Osteoblast (primary cell): Measurements from ENCODE around the gene RNF150. TPM values are rescaled to one million over a fixed set of nuclear protein-coding genes. Genes with fewer than 3 reads are reported as not detected.

Experiments
- DNase-seq: peaks from one replicate; pipeline ENCODE4 v3.0.0; 2011; ENCODE audit warnings: low spot score, mixed read lengths; ENCODE audit not compliant: insufficient read length; ENCODE audit errors: missing footprints
- H2AFZ ChIP-seq: 2 replicates; pipeline ENCODE4 v1.6.0; 2011; ENCODE audit warnings: mild to moderate bottlenecking, low read length
- H3K27ac ChIP-seq: 2 replicates; pipeline ENCODE4 v1.5.1; 2011; ENCODE audit warnings: mild to moderate bottlenecking, low read depth, low read length, moderate library complexity
- H3K27me3 ChIP-seq: 2 replicates; pipeline ENCODE4 v1.6.0; 2012; ENCODE audit warnings: mild to moderate bottlenecking, control low read depth, inconsistent platforms, low read length, moderate library complexity; ENCODE audit not compliant: insufficient read depth
- H3K36me3 ChIP-seq: 2 replicates; pipeline ENCODE4 v1.5.1; 2011; ENCODE audit warnings: mild to moderate bottlenecking, low read length, control low read depth, moderate library complexity; ENCODE audit not compliant: insufficient read depth
- H3K4me1 ChIP-seq: 2 replicates; pipeline ENCODE4 v1.5.1; 2011; ENCODE audit warnings: mild to moderate bottlenecking, low read length, control low read depth, moderate library complexity; ENCODE audit not compliant: insufficient read depth
- H3K4me2 ChIP-seq: 2 replicates; pipeline ENCODE4 v1.6.0; 2011; ENCODE audit warnings: mild to moderate bottlenecking, low read length; ENCODE audit not compliant: insufficient read depth
- H3K4me3 ChIP-seq: fragments of 200-600 bp; sonication (generic); 3 replicates; pipeline ENCODE4 v1.5.1; 2012; ENCODE audit warnings: mild to moderate bottlenecking, low read length, inconsistent platforms; ENCODE audit not compliant: insufficient read depth
- H3K79me2 ChIP-seq: 2 replicates; pipeline ENCODE4 v1.6.0; 2012; ENCODE audit warnings: mild to moderate bottlenecking, low read length, control low read depth, inconsistent platforms; ENCODE audit not compliant: insufficient read depth
- H3K9me3 ChIP-seq: 2 replicates; pipeline ENCODE4 v1.5.1; 2011; ENCODE audit warnings: low read depth, low read length, control low read depth
- H4K20me1 ChIP-seq: 2 replicates; pipeline ENCODE4 v1.6.0; 2012; ENCODE audit warnings: mild to moderate bottlenecking, low read length, control low read depth; ENCODE audit not compliant: insufficient read depth
- total RNA-seq: library from RNA; depleted of rRNA; stranded (reverse); fragments of >200 nt; gene quantifications from 2 replicates; pipeline ENCODE4 v1.2.3, GENCODE V29; 2012
- TF ChIP-seq, protein P1 (sequence below): IDR thresholded peaks from 2 replicates; pipeline ENCODE4 v1.5.1; 2011; ENCODE audit warnings: mild to moderate bottlenecking, low read depth, low read length, moderate library complexity; ENCODE audit errors: extremely low read depth

RNF150 gene
- total RNA-seq, 1 donor, result 13.4 TPM

DNA sequence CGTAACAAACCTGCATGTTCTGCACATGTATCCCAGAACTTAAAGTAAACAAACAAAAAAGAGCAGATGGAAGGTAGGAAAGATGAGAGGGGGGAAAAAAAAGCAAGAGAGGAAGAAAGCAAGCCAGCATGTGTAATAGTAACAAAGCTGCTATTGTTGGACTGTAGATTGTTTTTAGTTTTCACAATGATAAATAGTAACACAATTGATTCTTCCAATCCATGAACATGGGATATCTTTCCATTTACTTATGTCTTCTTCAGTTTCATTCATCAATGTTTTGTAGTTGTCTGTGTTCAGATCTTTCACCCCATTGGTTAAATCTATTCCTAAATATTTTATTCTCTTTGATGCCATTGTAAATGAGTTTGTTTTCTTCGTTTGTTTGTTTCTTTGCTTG is 292.1 kb downstream of the RNF150 start:
- no peak overlapping the region for H3K4me2 ChIP-seq
- H4K20me1 ChIP-seq, result no peaks in the 10 kb centered on the region
- TF ChIP-seq, protein P1, sequence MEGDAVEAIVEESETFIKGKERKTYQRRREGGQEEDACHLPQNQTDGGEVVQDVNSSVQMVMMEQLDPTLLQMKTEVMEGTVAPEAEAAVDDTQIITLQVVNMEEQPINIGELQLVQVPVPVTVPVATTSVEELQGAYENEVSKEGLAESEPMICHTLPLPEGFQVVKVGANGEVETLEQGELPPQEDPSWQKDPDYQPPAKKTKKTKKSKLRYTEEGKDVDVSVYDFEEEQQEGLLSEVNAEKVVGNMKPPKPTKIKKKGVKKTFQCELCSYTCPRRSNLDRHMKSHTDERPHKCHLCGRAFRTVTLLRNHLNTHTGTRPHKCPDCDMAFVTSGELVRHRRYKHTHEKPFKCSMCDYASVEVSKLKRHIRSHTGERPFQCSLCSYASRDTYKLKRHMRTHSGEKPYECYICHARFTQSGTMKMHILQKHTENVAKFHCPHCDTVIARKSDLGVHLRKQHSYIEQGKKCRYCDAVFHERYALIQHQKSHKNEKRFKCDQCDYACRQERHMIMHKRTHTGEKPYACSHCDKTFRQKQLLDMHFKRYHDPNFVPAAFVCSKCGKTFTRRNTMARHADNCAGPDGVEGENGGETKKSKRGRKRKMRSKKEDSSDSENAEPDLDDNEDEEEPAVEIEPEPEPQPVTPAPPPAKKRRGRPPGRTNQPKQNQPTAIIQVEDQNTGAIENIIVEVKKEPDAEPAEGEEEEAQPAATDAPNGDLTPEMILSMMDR, result no peak
- H3K36me3 ChIP-seq, result no peaks in the 10 kb centered on the region
- no peaks in the 10 kb centered on the region for H3K4me1 ChIP-seq
- no peaks in the 10 kb centered on the region for H3K9me3 ChIP-seq
- no peak overlapping the region for H3K4me3 ChIP-seq
- H3K27me3 ChIP-seq, result peaks cover 11% of the 10 kb centered on the region
- H3K79me2 ChIP-seq, result no peaks in the 10 kb centered on the region
- H3K27ac ChIP-seq, result no peak overlapping the region
- DNase-seq, result no peak
- no peak overlapping the region for H2AFZ ChIP-seq

DNA sequence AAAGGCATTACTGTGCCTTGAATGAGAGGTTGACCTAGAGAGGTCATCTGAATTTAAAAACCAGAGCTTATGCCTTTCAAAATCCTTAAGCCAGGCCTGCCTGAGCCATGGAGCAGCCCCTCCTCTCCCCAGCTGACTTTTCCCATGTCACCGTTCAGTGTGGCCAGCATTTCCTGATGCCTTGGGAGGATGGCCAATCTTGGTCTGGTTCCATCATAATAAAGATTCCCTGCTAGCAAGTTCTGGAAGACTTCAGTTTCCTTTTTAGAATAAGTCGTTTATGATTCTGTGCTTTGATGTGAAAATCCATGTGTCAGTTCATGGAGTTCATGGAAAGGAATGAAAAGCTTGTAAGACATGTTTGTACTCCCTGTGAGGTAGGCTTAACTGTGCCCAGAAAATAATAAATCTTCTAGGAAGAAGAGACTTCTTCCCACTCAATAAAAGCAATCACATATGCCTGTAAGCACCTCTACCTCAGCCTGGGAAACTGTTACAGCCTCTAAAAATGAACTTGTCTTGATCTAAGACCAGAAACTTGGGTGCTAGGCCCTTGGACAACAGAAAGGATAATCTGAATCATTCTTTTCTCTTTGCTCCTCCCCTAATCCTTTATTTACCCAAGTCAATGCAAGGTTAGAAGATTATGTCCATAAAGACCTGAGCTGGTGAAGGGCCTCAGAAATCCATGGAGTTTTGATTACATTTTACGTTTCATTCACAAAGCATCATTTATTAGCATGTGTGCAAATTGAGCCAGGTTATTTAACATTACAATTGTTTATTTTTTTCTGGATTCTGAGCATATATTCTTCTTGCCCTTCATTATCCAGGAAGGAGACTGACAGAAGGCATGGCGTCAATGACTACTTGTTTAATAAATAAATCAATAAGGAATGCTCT is 293.1 kb downstream of the RNF150 start:
- H3K4me3 ChIP-seq, result no peak overlapping the region
- H3K36me3 ChIP-seq, result no peaks in the 10 kb centered on the region
- H2AFZ ChIP-seq, result no peak overlapping the region
- no peaks in the 10 kb centered on the region for H4K20me1 ChIP-seq
- DNase-seq, result no peak
- H3K27ac ChIP-seq, result no peak overlapping the region
- no peaks in the 10 kb centered on the region for H3K9me3 ChIP-seq
- H3K4me2 ChIP-seq, result no peak overlapping the region
- TF ChIP-seq, protein P1, result no peak
- H3K4me1 ChIP-seq, result no peaks in the 10 kb centered on the region
- H3K27me3 ChIP-seq, result peaks cover 19% of the 10 kb centered on the region
- H3K79me2 ChIP-seq, result no peaks in the 10 kb centered on the region

DNA sequence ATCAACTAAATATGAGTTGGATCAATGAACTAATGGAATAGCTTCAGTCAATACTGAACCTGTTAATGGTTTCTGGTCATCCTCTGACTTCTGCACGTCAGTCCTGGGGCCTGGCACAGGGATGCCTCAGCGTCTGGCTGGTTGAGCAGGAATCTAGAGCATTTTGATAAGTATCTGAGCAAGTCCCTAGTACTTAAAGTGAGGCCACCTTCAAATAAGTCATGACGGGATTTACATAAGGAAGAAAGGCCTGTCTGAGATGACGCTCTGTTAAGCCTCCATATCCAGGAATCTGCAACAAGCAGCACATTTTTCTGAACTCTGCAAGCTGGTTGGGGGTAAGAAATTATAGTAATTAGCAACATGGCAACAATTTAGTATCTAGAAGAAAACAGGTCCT is 293.9 kb downstream of the RNF150 start:
- no peaks in the 10 kb centered on the region for H3K9me3 ChIP-seq
- no peak overlapping the region for H3K27ac ChIP-seq
- H3K79me2 ChIP-seq, result no peaks in the 10 kb centered on the region
- DNase-seq, result no peak
- no peak overlapping the region for H3K4me2 ChIP-seq
- TF ChIP-seq, protein P1, result no peak
- no peak overlapping the region for H2AFZ ChIP-seq
- H3K36me3 ChIP-seq, result no peaks in the 10 kb centered on the region
- H3K4me1 ChIP-seq, result no peaks in the 10 kb centered on the region
- peaks cover 15% of the 10 kb centered on the region for H3K27me3 ChIP-seq
- no peak overlapping the region for H3K4me3 ChIP-seq
- H4K20me1 ChIP-seq, result no peaks in the 10 kb centered on the region

DNA sequence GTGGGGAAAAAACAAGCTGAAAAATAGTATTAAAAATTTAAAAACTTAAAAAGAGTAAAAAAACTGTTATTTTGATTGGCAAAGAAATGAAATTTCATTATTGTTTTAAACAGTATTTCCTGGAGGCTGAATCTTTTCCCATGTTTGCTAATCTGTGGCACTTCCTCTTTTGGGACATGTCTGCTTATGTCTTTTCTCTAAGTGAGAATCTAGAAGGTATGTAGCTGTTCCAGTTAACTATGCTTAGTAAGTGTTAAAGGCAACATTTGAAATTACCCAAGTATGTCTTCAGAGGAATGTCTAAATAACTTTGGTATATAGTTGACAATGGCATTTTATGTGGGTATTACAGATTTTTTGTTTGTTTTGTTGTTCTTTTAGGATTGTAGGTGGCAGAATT is 295.5 kb downstream of the RNF150 start:
- H3K4me1 ChIP-seq, result no peaks in the 10 kb centered on the region
- H3K79me2 ChIP-seq, result no peaks in the 10 kb centered on the region
- H3K27ac ChIP-seq, result no peak overlapping the region
- no peaks in the 10 kb centered on the region for H3K36me3 ChIP-seq
- H3K4me3 ChIP-seq, result no peak overlapping the region
- no peak overlapping the region for H3K4me2 ChIP-seq
- H4K20me1 ChIP-seq, result no peaks in the 10 kb centered on the region
- TF ChIP-seq, protein P1, result no peak
- DNase-seq, result no peak
- no peak overlapping the region for H2AFZ ChIP-seq
- H3K27me3 ChIP-seq, result peaks cover 8% of the 10 kb centered on the region
- H3K9me3 ChIP-seq, result no peaks in the 10 kb centered on the region
